ENCODE measurements around the gene SETX. TPM values are rescaled to one million over a fixed set of nuclear protein-coding genes. Genes with fewer than 3 reads are reported as not detected.

SETX gene
- polyA plus RNA-seq, 1 donor, result 38.5 TPM

DNA sequence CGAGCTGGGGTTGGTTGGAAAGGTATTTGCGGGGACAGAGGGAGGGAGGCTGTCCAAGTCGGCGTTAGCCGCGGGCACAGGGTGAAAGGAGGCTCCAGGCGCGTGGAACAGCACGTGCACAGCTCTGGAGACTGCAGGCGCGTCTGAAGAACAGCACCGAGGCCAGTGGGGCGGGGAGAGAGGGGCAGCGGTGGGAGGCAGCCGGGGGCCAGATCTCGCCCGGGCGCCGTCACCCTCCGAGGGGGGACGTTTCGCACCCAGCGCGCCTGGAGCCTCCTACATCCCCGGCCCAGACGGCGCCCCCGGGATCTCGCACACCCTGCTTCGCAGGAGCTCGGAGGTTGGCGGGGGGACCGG lies 113.3 kb downstream of the SETX start:
- WGBS (ENCODE audit: insufficient coverage, low lambda C conversion rate), result no CpG with 5 or more reads among the region's 33 CpGs

DNA sequence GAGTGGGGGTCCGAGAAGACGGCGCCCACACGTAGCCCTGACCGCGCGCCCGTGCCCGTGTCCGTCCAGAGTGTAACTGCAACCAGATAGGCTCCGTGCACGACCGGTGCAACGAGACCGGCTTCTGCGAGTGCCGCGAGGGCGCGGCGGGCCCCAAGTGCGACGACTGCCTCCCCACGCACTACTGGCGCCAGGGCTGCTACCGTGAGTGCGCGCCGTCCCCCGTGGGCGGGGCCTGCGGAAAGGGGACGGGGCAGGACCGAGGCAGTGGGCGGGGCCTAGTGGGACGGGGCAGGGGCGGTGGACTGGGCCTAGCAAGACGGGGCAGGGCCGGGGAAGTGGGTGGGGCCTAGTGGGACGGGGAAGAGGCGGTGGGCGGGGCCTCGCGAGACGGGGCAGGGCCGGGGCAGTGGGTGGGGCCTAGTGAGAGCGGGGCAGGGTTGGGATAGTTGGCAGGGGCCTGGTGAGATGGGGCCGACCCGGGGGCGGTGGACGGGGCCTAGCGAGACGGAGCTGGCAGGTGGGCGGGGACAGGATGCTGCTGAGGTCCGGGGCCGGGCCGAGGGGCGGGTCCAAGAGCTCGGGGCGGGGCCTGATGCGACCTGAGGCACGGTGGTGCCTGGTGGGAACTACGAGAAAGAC lies 113.8 kb downstream of the SETX start:
- H3K36me3 ChIP-seq (ENCODE audit: control insufficient read depth, insufficient read depth, low read length), result no peaks in the 10 kb centered on the region
- DNase-seq, result peak; percentile 91 to 92
- no peak overlapping the region for H3K27ac ChIP-seq (ENCODE audit: low read length)
- no CpG with 5 or more reads among the region's 63 CpGs for WGBS (ENCODE audit: insufficient coverage, low lambda C conversion rate)
- H3K4me3 ChIP-seq (ENCODE audit: low read length), result peak overlapping the region; percentile 39
- H3K4me1 ChIP-seq (ENCODE audit: control insufficient read depth, insufficient read depth, low read length), result peaks cover 10% of the 10 kb centered on the region
- peaks cover 63% of the 10 kb centered on the region for H3K27me3 ChIP-seq (ENCODE audit: control insufficient read depth, insufficient read depth, low read length)
- H3K9me3 ChIP-seq (ENCODE audit: control insufficient read depth, low read depth, low read length), result no peaks in the 10 kb centered on the region

More for the DNA sequence above, 113.3 kb downstream of the SETX start:
- Histone ChIP-seq H3K36me3 (ENCODE audit: control insufficient read depth, insufficient read depth, low read length) (no peaks in the 10 kb centered on the region), H3K9me3 (ENCODE audit: control insufficient read depth, low read depth, low read length) (no peaks in the 10 kb centered on the region), H3K4me3 (ENCODE audit: low read length) (peak overlapping the region; percentile 39), H3K27me3 (ENCODE audit: control insufficient read depth, insufficient read depth, low read length) (peaks cover 66% of the 10 kb centered on the region), H3K27ac (ENCODE audit: low read length) (no peak overlapping the region), H3K4me1 (ENCODE audit: control insufficient read depth, insufficient read depth, low read length) (peaks cover 10% of the 10 kb centered on the region)
- DNase-seq, result no peak

DNA sequence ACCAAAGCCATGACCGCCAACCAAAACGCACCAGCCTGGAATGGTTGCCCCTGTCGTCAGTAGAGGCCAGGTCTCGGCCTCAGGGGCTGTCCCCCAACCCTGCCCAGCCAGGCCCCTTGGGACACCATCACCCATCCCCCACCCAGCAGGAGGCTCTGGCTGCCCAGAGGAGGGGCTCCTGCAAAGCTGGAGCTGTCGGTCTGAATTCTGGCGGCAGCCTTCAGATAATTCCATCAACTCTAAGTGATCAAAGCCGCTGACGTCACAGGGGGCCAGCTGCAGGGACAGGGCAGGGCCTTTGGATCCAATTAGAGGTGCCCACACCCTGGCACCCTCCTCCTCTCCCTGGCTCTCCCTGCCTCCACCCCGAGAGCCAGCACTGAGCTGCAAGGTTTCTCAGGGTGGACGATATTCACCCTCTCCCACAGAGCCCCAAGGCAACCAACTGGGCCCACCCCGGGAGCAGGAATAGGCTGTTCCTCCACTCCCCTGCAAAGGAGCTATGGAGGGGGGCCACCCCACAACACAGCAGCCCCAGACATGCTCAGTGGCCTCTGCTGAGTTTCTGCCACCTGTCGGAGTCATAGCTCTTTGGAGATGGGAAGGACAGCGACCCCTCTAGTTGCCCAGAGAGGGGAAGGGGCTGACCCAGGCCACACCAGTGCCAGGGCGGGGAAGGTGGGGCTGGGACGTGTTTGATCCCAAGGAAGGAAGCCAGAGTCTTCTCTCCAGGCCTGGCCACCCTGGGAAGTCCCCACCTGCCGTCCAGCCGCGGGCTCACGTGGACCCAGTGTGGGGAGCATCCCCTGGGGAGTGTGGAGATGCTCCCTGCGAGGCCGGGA lies 114.6 kb downstream of the SETX start:
- peak in 1 of 2 donors; percentile 28 for DNase-seq
- no CpG with 5 or more reads among the region's 21 CpGs for WGBS (ENCODE audit: insufficient coverage, low lambda C conversion rate)
- Histone ChIP-seq H3K4me1 (ENCODE audit: control insufficient read depth, insufficient read depth, low read length) (peaks cover 10% of the 10 kb centered on the region), H3K27ac (ENCODE audit: low read length) (no peak overlapping the region), H3K4me3 (ENCODE audit: low read length) (no peak overlapping the region), H3K36me3 (ENCODE audit: control insufficient read depth, insufficient read depth, low read length) (no peaks in the 10 kb centered on the region), H3K27me3 (ENCODE audit: control insufficient read depth, insufficient read depth, low read length) (peaks cover 59% of the 10 kb centered on the region), H3K9me3 (ENCODE audit: control insufficient read depth, low read depth, low read length) (no peaks in the 10 kb centered on the region)

DNA sequence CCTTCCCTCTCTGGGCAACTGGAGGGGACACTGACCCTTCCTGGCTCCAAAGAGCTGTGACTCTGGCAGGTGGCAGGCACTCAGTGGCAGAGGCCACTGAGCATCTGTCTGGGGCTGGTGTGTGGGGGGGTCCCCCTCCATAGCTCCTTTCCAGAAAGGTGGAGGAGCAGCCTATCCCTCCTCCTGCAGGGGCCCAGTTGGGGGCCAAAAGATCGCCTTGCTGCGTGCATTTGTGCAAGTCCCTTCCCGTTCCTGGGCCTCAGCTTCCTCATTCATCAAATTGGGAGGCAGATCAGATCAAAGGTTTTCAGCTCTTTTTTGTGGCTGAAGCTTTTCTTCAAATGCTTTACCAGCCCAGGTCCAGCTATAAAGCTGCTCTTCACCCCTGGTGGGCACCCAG lies 115.3 kb downstream of the SETX start:
- WGBS (ENCODE audit: insufficient coverage, low lambda C conversion rate), result no CpG with 5 or more reads among the region's 3 CpGs
- no peaks in the 10 kb centered on the region for H3K9me3 ChIP-seq (ENCODE audit: control insufficient read depth, low read depth, low read length)
- DNase-seq, result no peak
- H3K27ac ChIP-seq (ENCODE audit: low read length), result no peak overlapping the region
- H3K4me1 ChIP-seq (ENCODE audit: control insufficient read depth, insufficient read depth, low read length), result peaks cover 10% of the 10 kb centered on the region
- no peaks in the 10 kb centered on the region for H3K36me3 ChIP-seq (ENCODE audit: control insufficient read depth, insufficient read depth, low read length)
- peaks cover 52% of the 10 kb centered on the region for H3K27me3 ChIP-seq (ENCODE audit: control insufficient read depth, insufficient read depth, low read length)
- H3K4me3 ChIP-seq (ENCODE audit: low read length), result no peak overlapping the region

DNA sequence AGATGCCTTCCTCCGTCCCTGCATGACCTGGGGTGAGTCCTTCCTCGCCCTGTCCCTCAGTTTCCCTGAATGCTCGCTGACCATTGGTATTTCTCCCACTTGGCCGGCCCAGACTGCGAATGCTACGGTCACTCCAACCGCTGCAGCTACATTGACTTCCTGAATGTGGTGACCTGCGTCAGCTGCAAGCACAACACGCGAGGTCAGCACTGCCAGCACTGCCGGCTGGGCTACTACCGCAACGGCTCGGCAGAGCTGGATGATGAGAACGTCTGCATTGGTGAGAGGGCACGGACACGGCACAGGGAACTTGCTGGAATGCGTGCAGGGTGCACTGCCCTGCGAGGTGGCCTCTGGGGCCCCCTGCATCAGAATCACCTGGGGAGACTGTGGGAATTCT lies 115.8 kb downstream of the SETX start:
- Histone ChIP-seq H3K4me3 (ENCODE audit: low read length) (no peak overlapping the region), H3K4me1 (ENCODE audit: control insufficient read depth, insufficient read depth, low read length) (peaks cover 10% of the 10 kb centered on the region), H3K27me3 (ENCODE audit: control insufficient read depth, insufficient read depth, low read length) (peaks cover 47% of the 10 kb centered on the region), H3K27ac (ENCODE audit: low read length) (no peak overlapping the region), H3K36me3 (ENCODE audit: control insufficient read depth, insufficient read depth, low read length) (no peaks in the 10 kb centered on the region), H3K9me3 (ENCODE audit: control insufficient read depth, low read depth, low read length) (no peaks in the 10 kb centered on the region)
- DNase-seq, result no peak
- WGBS (ENCODE audit: insufficient coverage, low lambda C conversion rate), result 90% methylated on average over 2 of the region's 19 CpGs

DNA sequence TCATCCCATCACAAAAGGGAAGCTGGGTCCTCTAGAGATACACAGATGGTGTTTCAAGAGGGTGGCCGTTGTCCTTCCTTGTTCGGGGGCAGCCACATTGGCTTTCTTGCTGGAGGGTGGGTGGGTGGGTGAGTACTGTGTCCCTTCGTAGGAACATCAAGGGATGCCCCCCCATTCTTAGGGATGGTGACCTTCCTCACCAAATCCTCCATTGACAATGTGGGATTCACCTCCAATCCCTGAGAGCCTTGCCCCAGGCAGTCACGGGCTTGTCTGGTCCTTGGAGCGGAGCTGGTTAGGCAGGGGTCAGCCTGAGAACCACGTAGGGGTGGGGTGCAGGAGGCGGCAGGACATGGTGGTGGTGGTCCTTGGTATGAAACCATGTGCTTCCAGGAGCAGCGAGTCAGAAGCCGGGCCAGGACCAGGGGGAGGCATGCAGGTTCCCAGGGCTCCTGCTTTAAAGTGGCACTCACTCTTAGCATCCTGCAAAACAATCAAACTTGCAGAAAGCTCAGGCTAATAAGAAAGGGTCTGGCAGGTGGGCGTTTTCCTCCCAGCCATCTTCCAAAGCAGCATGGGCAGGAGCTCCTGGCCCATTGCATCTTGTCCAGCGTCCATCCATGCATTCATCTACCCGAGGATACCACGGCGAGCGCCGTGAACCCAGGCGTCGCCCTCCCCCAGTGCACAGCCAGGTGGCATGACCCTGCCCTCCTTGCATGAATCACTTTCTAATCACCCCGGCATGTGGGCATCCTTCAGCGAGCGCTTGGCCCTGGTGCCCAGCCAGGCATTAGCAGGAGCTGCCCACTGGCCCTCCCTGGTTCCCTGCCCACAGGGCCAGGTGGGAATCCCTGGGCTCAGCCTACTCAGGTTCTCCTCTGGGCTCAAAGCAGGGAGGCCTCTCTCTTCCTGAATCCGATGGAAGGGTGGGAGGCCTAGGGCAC lies 116.5 kb downstream of the SETX start:
- no CpG with 5 or more reads among the region's 22 CpGs for WGBS (ENCODE audit: insufficient coverage, low lambda C conversion rate)
- H3K4me3 ChIP-seq (ENCODE audit: low read length), result no peak overlapping the region
- no peak overlapping the region for H3K27ac ChIP-seq (ENCODE audit: low read length)
- no peaks in the 10 kb centered on the region for H3K36me3 ChIP-seq (ENCODE audit: control insufficient read depth, insufficient read depth, low read length)
- no peak for DNase-seq
- peaks cover 40% of the 10 kb centered on the region for H3K27me3 ChIP-seq (ENCODE audit: control insufficient read depth, insufficient read depth, low read length)
- H3K9me3 ChIP-seq (ENCODE audit: control insufficient read depth, low read depth, low read length), result no peaks in the 10 kb centered on the region
- H3K4me1 ChIP-seq (ENCODE audit: control insufficient read depth, insufficient read depth, low read length), result peaks cover 10% of the 10 kb centered on the region

DNA sequence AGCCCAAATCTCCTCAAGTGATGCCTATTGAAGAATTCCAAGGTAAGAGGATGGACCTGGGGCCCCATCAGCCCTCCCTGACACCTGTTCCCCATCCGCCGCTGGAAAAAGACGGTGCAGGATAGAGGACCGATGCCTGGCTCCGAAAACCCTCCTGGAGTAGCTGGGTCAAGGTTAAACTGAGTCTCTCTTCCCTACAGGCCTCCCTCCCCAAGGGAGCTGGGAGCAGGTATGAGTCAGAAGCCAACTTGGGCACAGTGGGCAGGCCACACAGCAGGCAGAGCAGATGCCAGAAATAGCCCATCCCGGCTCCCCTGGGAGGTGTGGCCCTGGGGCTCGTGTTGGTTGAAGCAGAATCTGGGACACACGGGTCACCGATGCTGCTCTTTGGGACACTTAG lies 117.3 kb downstream of the SETX start:
- no CpG with 5 or more reads among the region's 9 CpGs for WGBS (ENCODE audit: insufficient coverage, low lambda C conversion rate)
- H3K4me1 ChIP-seq (ENCODE audit: control insufficient read depth, insufficient read depth, low read length), result peaks cover 7% of the 10 kb centered on the region
- no peaks in the 10 kb centered on the region for H3K36me3 ChIP-seq (ENCODE audit: control insufficient read depth, insufficient read depth, low read length)
- no peak for DNase-seq
- no peak overlapping the region for H3K27ac ChIP-seq (ENCODE audit: low read length)
- no peak overlapping the region for H3K4me3 ChIP-seq (ENCODE audit: low read length)
- H3K27me3 ChIP-seq (ENCODE audit: control insufficient read depth, insufficient read depth, low read length), result peaks cover 32% of the 10 kb centered on the region
- no peaks in the 10 kb centered on the region for H3K9me3 ChIP-seq (ENCODE audit: control insufficient read depth, low read depth, low read length)

DNA sequence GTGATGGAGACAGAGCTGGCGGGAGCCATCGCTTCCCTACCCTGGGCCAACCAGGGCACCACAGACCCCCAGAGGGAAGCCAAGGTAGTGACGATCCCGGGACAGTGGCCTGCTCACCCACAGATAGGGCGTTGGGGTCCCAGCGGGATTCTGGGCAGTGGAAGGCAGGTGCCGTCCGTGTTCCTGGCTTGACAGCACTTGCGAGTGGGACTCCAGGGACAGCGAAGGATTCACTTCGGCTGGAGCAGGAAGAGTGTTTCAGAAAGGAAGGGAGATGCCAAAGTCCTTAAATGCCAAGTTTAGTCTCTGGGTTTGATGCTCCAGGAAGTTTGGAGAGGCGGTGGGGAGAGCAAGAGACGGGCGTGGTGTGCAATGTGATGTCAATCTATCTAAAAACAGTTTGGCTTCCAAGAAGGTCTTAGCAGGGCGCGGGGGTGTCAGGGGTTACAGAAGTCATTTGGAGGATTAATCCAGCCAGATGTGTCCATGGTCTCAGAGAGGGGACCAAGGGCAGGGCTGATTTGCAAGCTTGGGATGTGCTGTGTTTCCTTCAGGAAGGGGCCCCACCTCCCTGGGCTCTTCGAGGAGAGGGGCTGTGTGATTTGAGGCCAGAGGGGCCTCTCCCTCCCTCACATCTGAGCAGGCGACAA lies 118.0 kb downstream of the SETX start:
- H3K27me3 ChIP-seq (ENCODE audit: control insufficient read depth, insufficient read depth, low read length), result peaks cover 29% of the 10 kb centered on the region
- WGBS (ENCODE audit: insufficient coverage, low lambda C conversion rate), result 33% methylated on average over 1 of the region's 18 CpGs
- H3K4me1 ChIP-seq (ENCODE audit: control insufficient read depth, insufficient read depth, low read length), result peaks cover 4% of the 10 kb centered on the region
- no peak overlapping the region for H3K27ac ChIP-seq (ENCODE audit: low read length)
- DNase-seq, result no peak
- no peak overlapping the region for H3K4me3 ChIP-seq (ENCODE audit: low read length)
- H3K36me3 ChIP-seq (ENCODE audit: control insufficient read depth, insufficient read depth, low read length), result no peaks in the 10 kb centered on the region
- no peaks in the 10 kb centered on the region for H3K9me3 ChIP-seq (ENCODE audit: control insufficient read depth, low read depth, low read length)

DNA sequence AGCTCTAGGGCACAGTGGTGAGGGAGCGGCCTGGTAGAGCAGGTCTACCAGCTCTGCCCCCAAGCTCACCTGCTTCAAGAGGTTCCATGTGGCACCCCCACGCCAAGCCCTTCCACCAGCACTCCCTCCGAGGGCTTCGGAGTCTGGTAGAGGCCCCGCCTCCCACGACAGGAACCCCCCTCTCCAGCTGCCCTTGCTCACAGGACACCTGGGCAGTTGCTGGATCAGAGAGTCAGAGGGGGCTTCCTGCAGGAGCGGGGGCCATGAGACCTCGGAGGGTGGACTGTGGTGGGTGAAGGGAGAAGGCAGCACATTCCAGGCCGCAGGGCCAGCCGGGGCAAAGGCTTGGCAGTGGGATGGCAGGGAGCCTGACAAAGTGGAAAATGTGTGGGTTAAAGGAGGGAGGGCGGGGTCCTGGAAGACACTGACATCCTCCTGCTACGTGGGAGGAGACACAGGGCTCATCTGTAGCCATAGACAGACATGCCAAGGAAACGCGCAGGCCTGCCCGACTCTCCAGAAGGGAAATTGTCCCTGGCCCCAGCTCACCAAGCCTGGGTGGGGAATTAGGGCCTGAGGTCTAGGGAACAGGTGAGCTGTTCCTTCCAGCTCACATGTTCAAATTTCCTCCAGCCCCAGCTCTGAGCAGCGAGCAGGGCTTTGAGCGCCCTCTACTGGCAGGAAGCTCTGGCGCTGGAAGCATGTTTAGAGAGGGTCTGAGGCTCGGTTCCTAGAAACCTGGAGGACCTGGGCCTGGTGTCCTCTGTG lies 118.7 kb downstream of the SETX start:
- H3K27me3 ChIP-seq (ENCODE audit: control insufficient read depth, insufficient read depth, low read length), result peaks cover 27% of the 10 kb centered on the region
- no peaks in the 10 kb centered on the region for H3K9me3 ChIP-seq (ENCODE audit: control insufficient read depth, low read depth, low read length)
- H3K4me3 ChIP-seq (ENCODE audit: low read length), result no peak overlapping the region
- DNase-seq, result peak; percentile 41 to 57
- WGBS (ENCODE audit: insufficient coverage, low lambda C conversion rate), result no CpG with 5 or more reads among the region's 19 CpGs
- no peaks in the 10 kb centered on the region for H3K4me1 ChIP-seq (ENCODE audit: control insufficient read depth, insufficient read depth, low read length)
- no peak overlapping the region for H3K27ac ChIP-seq (ENCODE audit: low read length)
- H3K36me3 ChIP-seq (ENCODE audit: control insufficient read depth, insufficient read depth, low read length), result no peaks in the 10 kb centered on the region

Data from large intestine (tissue), 3 donors.